IPS DF 6.9 (cell line): ENCODE data around the gene TNKS1BP1.

Source experiments
- DNase-seq: peaks from one replicate; pipeline ENCODE4 v3.0.0-alpha.2; 2013; ENCODE audit warnings: low read depth, low spot score
- H3K27ac ChIP-seq: one replicate; pipeline ENCODE4 v1.5.1; 2013; ENCODE audit warnings: low read length, control low read depth
- H3K27me3 ChIP-seq: 2 replicates; pipeline ENCODE4 v1.6.1; 2013; ENCODE audit warnings: mild to moderate bottlenecking, low read length; ENCODE audit not compliant: control insufficient read depth, insufficient read depth
- H3K36me3 ChIP-seq: 2 replicates; pipeline ENCODE4 v1.6.1; 2013; ENCODE audit warnings: low read length; ENCODE audit not compliant: control insufficient read depth, insufficient read depth
- H3K4me1 ChIP-seq: 2 replicates; pipeline ENCODE4 v1.6.1; 2013; ENCODE audit warnings: low read length; ENCODE audit not compliant: control insufficient read depth, insufficient read depth
- H3K4me3 ChIP-seq: 2 replicates; pipeline ENCODE4 v1.5.1; 2013; ENCODE audit warnings: mild to moderate bottlenecking, low read length
- H3K9me3 ChIP-seq: 2 replicates; pipeline ENCODE4 v1.6.1; 2013; ENCODE audit warnings: low read length, inconsistent platforms; ENCODE audit not compliant: control insufficient read depth, insufficient read depth
- WGBS: extraction: QIAGEN DNeasy Blood & Tissue Kit; methylation state at CpG from one replicate; pipeline ENCODE4 v1.1.7; 2013; ENCODE audit warnings: mixed read lengths, missing lambda C conversion rate; ENCODE audit not compliant: insufficient read length, insufficient coverage; 5-methylcytosine and 5-hydroxymethylcytosine counted together

TNKS1BP1 gene

GRCh38 chr11:57353446-57353845 lies 28.7 kb upstream of the TNKS1BP1 start:
- WGBS: no CpG with 5 or more reads among the region's 4 CpGs
- Histone ChIP-seq H3K9me3 (no peaks in the 10 kb centered on the region), H3K27me3 (no peaks in the 10 kb centered on the region), H3K4me3 (no peak overlapping the region), H3K4me1 (no peaks in the 10 kb centered on the region; the same call in 1 of the 2 replicates), H3K27ac (no peak overlapping the region), H3K36me3 (no peaks in the 10 kb centered on the region)
- DNase-seq: no peak

GRCh38 chr11:57353036-57353435 lies 28.3 kb upstream of the TNKS1BP1 start:
- H3K9me3 ChIP-seq: no peaks in the 10 kb centered on the region
- no peak overlapping the region for H3K27ac ChIP-seq
- no peak overlapping the region for H3K4me3 ChIP-seq
- DNase-seq: no peak
- H3K36me3 ChIP-seq: no peaks in the 10 kb centered on the region
- WGBS: no CpG with 5 or more reads among the region's 5 CpGs
- no peaks in the 10 kb centered on the region for H3K27me3 ChIP-seq
- no peaks in the 10 kb centered on the region; the same call in 1 of the 2 replicates for H3K4me1 ChIP-seq

GRCh38 chr11:57349491-57350274 lies 24.9 kb upstream of the TNKS1BP1 start:
- Histone ChIP-seq H3K27ac (no peak overlapping the region), H3K4me3 (peak overlapping the region; percentile 29; the same call in 1 of the 2 replicates), H3K27me3 (no peaks in the 10 kb centered on the region), H3K9me3 (no peaks in the 10 kb centered on the region), H3K4me1 (no peaks in the 10 kb centered on the region; the same call in 1 of the 2 replicates), H3K36me3 (no peaks in the 10 kb centered on the region)
- DNase-seq: peak; percentile 73
- WGBS: no CpG with 5 or more reads among the region's 31 CpGs

GRCh38 chr11:57348636-57349313 lies 24.0 kb upstream of the TNKS1BP1 start:
- Histone ChIP-seq H3K27me3 (no peaks in the 10 kb centered on the region), H3K27ac (no peak overlapping the region), H3K4me1 (no peaks in the 10 kb centered on the region; the same call in 1 of the 2 replicates), H3K36me3 (no peaks in the 10 kb centered on the region), H3K4me3 (no peak overlapping the region), H3K9me3 (no peaks in the 10 kb centered on the region)
- no CpG with 5 or more reads among the region's 14 CpGs for WGBS
- DNase-seq: no peak

DNA sequence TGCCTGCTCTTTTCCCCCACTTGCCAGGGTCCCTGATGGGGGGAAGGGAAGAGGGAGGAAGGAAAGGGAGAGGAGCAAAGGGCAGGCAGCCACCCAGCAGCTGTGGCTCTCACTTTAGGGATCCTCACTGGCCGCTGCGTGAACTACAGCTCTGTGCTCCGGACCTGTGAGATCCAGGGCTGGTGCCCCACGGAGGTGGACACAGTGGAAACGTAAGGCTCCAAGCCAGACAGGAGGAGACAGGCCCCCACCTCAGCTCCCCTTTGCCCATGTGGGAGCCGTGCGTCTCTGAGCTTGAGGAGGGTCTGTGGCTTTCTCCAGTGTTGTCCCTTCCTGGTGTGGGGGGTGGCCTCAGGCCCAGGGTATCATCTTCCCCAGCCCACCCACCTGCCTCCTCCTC lies 23.3 kb upstream of the TNKS1BP1 start:
- no peak overlapping the region for H3K27ac ChIP-seq
- H3K9me3 ChIP-seq: no peaks in the 10 kb centered on the region
- no peaks in the 10 kb centered on the region for H3K27me3 ChIP-seq
- H3K4me1 ChIP-seq: no peaks in the 10 kb centered on the region; the same call in 1 of the 2 replicates
- no peak overlapping the region for H3K4me3 ChIP-seq
- H3K36me3 ChIP-seq: no peaks in the 10 kb centered on the region
- no CpG with 5 or more reads among the region's 7 CpGs for WGBS
- no peak for DNase-seq

DNA sequence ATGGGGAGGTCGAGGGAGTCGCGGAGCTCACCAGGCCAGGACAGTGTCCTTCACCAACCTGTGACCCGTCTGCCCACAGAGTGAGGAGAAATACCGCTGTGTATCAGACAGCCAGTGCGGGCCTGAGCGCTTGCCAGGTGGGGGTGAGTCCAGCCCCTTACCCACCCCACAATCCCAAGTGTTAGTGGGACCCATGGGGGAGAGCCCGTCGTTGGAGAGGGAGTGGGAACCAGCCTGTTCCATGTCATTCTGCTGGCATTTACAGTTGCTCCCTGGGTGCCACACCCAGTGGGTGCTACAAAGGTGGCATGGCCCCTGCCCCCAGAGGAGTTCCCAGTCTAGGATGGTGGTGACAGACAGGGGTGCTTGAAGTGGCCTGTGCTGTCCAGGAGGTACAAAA lies 22.6 kb upstream of the TNKS1BP1 start:
- Histone ChIP-seq H3K36me3 (no peaks in the 10 kb centered on the region), H3K27me3 (no peaks in the 10 kb centered on the region), H3K9me3 (no peaks in the 10 kb centered on the region), H3K4me3 (no peak overlapping the region), H3K27ac (no peak overlapping the region), H3K4me1 (no peaks in the 10 kb centered on the region; the same call in 1 of the 2 replicates)
- no CpG with 5 or more reads among the region's 9 CpGs for WGBS
- no peak for DNase-seq

DNA sequence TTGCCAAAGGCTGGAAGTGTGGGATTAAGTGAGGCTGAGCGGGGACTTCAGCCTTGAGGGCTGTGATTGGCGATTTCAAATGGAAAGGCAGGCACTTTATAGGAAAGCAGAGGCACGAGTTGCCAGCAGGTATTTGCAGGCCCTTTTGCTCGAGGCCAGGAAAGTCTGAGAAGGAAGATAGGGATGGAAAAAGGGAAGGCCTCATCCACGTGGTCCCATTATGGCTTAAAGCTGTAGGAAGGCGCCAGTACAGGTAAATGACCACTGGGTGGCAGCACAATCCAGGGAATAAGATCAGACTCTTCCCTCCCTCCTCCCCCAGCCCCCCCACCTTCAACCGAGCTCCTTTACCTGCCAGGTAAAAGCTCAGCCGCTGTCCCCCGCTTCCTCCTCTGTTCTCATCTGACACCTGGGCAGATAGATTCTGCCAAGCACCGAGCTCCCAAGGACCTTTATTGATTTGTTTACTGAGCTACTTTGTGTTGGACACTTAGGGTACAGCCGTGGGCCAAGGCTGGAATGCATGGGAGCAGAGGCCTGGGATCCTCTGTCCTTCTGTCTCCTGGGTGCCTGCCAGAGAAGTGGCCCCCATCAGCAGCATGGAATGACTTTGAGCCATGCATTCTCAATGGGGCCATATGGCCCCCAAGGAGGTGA lies 20.9 kb upstream of the TNKS1BP1 start:
- Histone ChIP-seq H3K4me1 (no peaks in the 10 kb centered on the region; the same call in 1 of the 2 replicates), H3K27ac (no peak overlapping the region), H3K27me3 (no peaks in the 10 kb centered on the region), H3K36me3 (no peaks in the 10 kb centered on the region), H3K4me3 (no peak overlapping the region), H3K9me3 (no peaks in the 10 kb centered on the region)
- no peak for DNase-seq
- WGBS: no CpG with 5 or more reads among the region's 11 CpGs

GRCh38 chr11:57344826-57345225 lies 20.1 kb upstream of the TNKS1BP1 start:
- Histone ChIP-seq H3K36me3 (no peaks in the 10 kb centered on the region), H3K27ac (no peak overlapping the region), H3K9me3 (no peaks in the 10 kb centered on the region), H3K4me1 (no peaks in the 10 kb centered on the region; the same call in 1 of the 2 replicates), H3K27me3 (no peaks in the 10 kb centered on the region), H3K4me3 (no peak overlapping the region)
- WGBS: no CpG with 5 or more reads among the region's 10 CpGs
- DNase-seq: no peak

DNA sequence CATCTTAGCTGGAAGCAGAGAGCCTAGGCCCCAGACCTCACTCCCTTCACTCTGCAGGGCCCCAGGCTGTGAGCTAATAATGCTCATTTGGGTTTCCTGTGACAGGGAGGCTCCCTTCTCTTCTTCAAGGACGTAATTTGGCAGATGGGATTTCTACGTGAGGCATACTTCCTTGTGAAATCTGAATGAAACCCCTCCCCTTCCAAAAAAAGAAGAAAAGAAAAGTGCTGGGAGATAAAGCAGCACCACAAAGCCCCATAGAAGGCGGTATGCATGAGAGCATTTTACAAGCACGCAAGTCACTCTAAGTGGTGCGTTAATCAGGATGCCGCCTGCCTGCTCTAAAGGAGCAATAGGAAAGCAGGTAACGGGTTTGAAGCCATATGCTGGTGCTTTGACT lies 19.1 kb upstream of the TNKS1BP1 start:
- DNase-seq: no peak
- Histone ChIP-seq H3K27ac (no peak overlapping the region), H3K4me1 (no peaks in the 10 kb centered on the region)

DNA sequence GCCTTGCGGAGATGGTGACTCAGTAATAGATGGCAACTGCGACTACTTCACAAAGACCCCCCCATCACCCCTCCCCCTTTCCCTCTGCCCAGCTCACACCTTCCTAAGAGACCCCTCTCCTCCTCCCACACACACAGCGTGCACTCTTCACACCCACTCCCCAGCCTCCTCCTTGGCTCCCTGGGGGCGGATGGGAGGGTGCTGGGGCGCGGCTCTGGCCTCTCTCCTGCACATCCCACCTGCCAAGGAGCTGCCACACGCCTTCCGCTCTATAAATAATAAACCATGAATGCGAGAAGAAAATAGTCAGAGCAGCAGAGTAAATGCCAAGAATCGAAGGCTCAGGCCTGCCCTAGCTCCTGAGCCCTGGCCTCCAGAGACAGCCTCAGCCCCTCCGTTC lies 17.9 kb upstream of the TNKS1BP1 start:
- no peak for DNase-seq
- Histone ChIP-seq H3K4me1 (no peaks in the 10 kb centered on the region), H3K36me3 (no peaks in the 10 kb centered on the region), H3K27ac (no peak overlapping the region), H3K4me3 (no peak overlapping the region), H3K9me3 (no peaks in the 10 kb centered on the region), H3K27me3 (no peaks in the 10 kb centered on the region)
- no CpG with 5 or more reads among the region's 11 CpGs for WGBS

More for the DNA sequence above, 19.1 kb upstream of the TNKS1BP1 start:
- no CpG with 5 or more reads among the region's 7 CpGs for WGBS
- Histone ChIP-seq H3K36me3 (no peaks in the 10 kb centered on the region), H3K27me3 (no peaks in the 10 kb centered on the region), H3K9me3 (no peaks in the 10 kb centered on the region), H3K4me3 (no peak overlapping the region)
